ENCODE results near the gene KCTD11. TPM values are rescaled to one million over a fixed set of nuclear protein-coding genes. Genes with fewer than 3 reads are reported as not detected.
"Not testable (repeated sequence)": the region's sequence is repeated elsewhere in the genome, so short reads cannot be mapped to it uniquely, and the experiment has no call there.

Gene KCTD11
- total and polyA plus RNA-seq, 2 donors = 3.0 to 9.9 TPM

GRCh38 chr17:7328009-7328408 lies 24.0 kb upstream of the KCTD11 start:
- Histone ChIP-seq H3K27me3 (ENCODE audit: control insufficient read depth in 2 of 2, insufficient read depth in 1 of 2, low read length in 1 of 2) (no peaks in the 10 kb centered on the region), H3K4me3 (ENCODE audit: low read length in 2 of 2) (no peak overlapping the region), H3K27ac (ENCODE audit: low read depth in 1 of 2, low read length in 1 of 2) (no peak overlapping the region), H3K4me1 (ENCODE audit: control insufficient read depth in 2 of 2, insufficient read depth in 2 of 2, low read length in 2 of 2) (peaks cover 23 to 45% of the 10 kb centered on the region in 2 donors), H3K9me3 (ENCODE audit: control insufficient read depth in 2 of 2, insufficient read depth in 1 of 2, low read length in 1 of 2) (peaks cover 0 to 2% of the 10 kb centered on the region in 2 donors), H3K36me3 (ENCODE audit: control insufficient read depth in 2 of 2, insufficient read depth in 2 of 2, low read length in 1 of 2) (peaks cover 33 to 35% of the 10 kb centered on the region in 2 donors)
- WGBS = 94% methylated on average over 1 of the region's 1 CpG
- DNase-seq (ENCODE audit: low read depth in 6 of 9, low spot score in 9 of 9) = no peak

- no peak for DNase-seq (ENCODE audit: low read depth in 6 of 9, low spot score in 9 of 9)
- WGBS = under 1% methylated on average over 50 of the region's 50 CpGs
- peaks cover 23 to 52% of the 10 kb centered on the region in 2 donors for H3K4me1 ChIP-seq (ENCODE audit: control insufficient read depth in 2 of 2, insufficient read depth in 2 of 2, low read length in 2 of 2)
Observed at GRCh38 chr17:7328840-7329373, 23.1 kb upstream of the KCTD11 start, which contains the start of gene NEURL4. Gene NEURL4 (minus strand): TSS chr17:7329335. CDS start chr17:7329312, 23 bp downstream.

GRCh38 chr17:7329374-7329996 lies 22.5 kb upstream of the KCTD11 start:
- WGBS = under 1% methylated on average over 43 of the region's 43 CpGs
- peaks cover 23 to 57% of the 10 kb centered on the region in 2 donors for H3K4me1 ChIP-seq (ENCODE audit: control insufficient read depth in 2 of 2, insufficient read depth in 2 of 2, low read length in 2 of 2)

More at GRCh38 chr17:7328840-7329373, 23.1 kb upstream of the KCTD11 start, which contains the start of gene NEURL4:
- H3K4me3 ChIP-seq (ENCODE audit: low read length in 2 of 2) = peak within 1 kb of the TSS; percentile 77 to 85
- peaks cover 24 to 26% of the 10 kb centered on the region in 2 donors for H3K36me3 ChIP-seq (ENCODE audit: control insufficient read depth in 2 of 2, insufficient read depth in 2 of 2, low read length in 1 of 2)
- H3K27me3 ChIP-seq (ENCODE audit: control insufficient read depth in 2 of 2, insufficient read depth in 1 of 2, low read length in 1 of 2) = no peaks in the 10 kb centered on the region
- H3K9me3 ChIP-seq (ENCODE audit: control insufficient read depth in 2 of 2, insufficient read depth in 1 of 2, low read length in 1 of 2) = peaks cover 0 to 2% of the 10 kb centered on the region in 2 donors
- peak within 1 kb of the TSS; percentile 95 to 98 for H3K27ac ChIP-seq (ENCODE audit: low read depth in 1 of 2, low read length in 1 of 2)

GRCh38 chr17:7329997-7330637 lies 21.8 kb upstream of the KCTD11 start:
- H3K4me1 ChIP-seq (ENCODE audit: control insufficient read depth in 2 of 2, insufficient read depth in 2 of 2, low read length in 2 of 2) = peaks cover 23 to 64% of the 10 kb centered on the region in 2 donors
- peak overlapping the region; percentile 77 to 85 for H3K4me3 ChIP-seq (ENCODE audit: low read length in 2 of 2)
- H3K27ac ChIP-seq (ENCODE audit: low read depth in 1 of 2, low read length in 1 of 2) = peak overlapping the region; percentile 95 to 98
- WGBS = 3% methylated on average over 34 of the region's 34 CpGs
- H3K27me3 ChIP-seq (ENCODE audit: control insufficient read depth in 2 of 2, insufficient read depth in 1 of 2, low read length in 1 of 2) = no peaks in the 10 kb centered on the region
- H3K36me3 ChIP-seq (ENCODE audit: control insufficient read depth in 2 of 2, insufficient read depth in 2 of 2, low read length in 1 of 2) = peaks cover 13 to 16% of the 10 kb centered on the region in 2 donors
- H3K9me3 ChIP-seq (ENCODE audit: control insufficient read depth in 2 of 2, insufficient read depth in 1 of 2, low read length in 1 of 2) = peaks cover 0 to 2% of the 10 kb centered on the region in 2 donors
- DNase-seq (ENCODE audit: low read depth in 6 of 9, low spot score in 9 of 9) = peak in 3 of 9 donors; percentile 67 to 89 (median 81)

More at GRCh38 chr17:7329374-7329996, 22.5 kb upstream of the KCTD11 start:
- H3K27ac ChIP-seq (ENCODE audit: low read depth in 1 of 2, low read length in 1 of 2) = peak overlapping the region; percentile 95 to 98
- peaks cover 18 to 22% of the 10 kb centered on the region in 2 donors for H3K36me3 ChIP-seq (ENCODE audit: control insufficient read depth in 2 of 2, insufficient read depth in 2 of 2, low read length in 1 of 2)
- peaks cover 0 to 2% of the 10 kb centered on the region in 2 donors for H3K9me3 ChIP-seq (ENCODE audit: control insufficient read depth in 2 of 2, insufficient read depth in 1 of 2, low read length in 1 of 2)
- H3K27me3 ChIP-seq (ENCODE audit: control insufficient read depth in 2 of 2, insufficient read depth in 1 of 2, low read length in 1 of 2) = no peaks in the 10 kb centered on the region
- peak overlapping the region; percentile 77 to 85 for H3K4me3 ChIP-seq (ENCODE audit: low read length in 2 of 2)
- DNase-seq (ENCODE audit: low read depth in 6 of 9, low spot score in 9 of 9) = peak; percentile 94 to 100 (median 98)

GRCh38 chr17:7330638-7331015 lies 21.3 kb upstream of the KCTD11 start:
- DNase-seq (ENCODE audit: low read depth in 6 of 9, low spot score in 9 of 9) = no peak
- Histone ChIP-seq H3K27ac (ENCODE audit: low read depth in 1 of 2, low read length in 1 of 2) (peak overlapping the region; percentile 95 to 98), H3K36me3 (ENCODE audit: control insufficient read depth in 2 of 2, insufficient read depth in 2 of 2, low read length in 1 of 2) (peaks cover 9 to 11% of the 10 kb centered on the region in 2 donors), H3K27me3 (ENCODE audit: control insufficient read depth in 2 of 2, insufficient read depth in 1 of 2, low read length in 1 of 2) (no peaks in the 10 kb centered on the region), H3K4me1 (ENCODE audit: control insufficient read depth in 2 of 2, insufficient read depth in 2 of 2, low read length in 2 of 2) (peaks cover 26 to 69% of the 10 kb centered on the region in 2 donors), H3K9me3 (ENCODE audit: control insufficient read depth in 2 of 2, insufficient read depth in 1 of 2, low read length in 1 of 2) (peaks cover 0 to 2% of the 10 kb centered on the region in 2 donors), H3K4me3 (ENCODE audit: low read length in 2 of 2) (peak overlapping the region; percentile 77 to 85)
- 82% methylated on average over 13 of the region's 13 CpGs for WGBS

GRCh38 chr17:7332111-7332510 lies 19.9 kb upstream of the KCTD11 start:
- WGBS = 24% methylated on average over 7 of the region's 7 CpGs
- H3K4me3 ChIP-seq (ENCODE audit: low read length in 2 of 2) = peak overlapping the region in 1 of 2 donors; percentile 47
- H3K36me3 ChIP-seq (ENCODE audit: control insufficient read depth in 2 of 2, insufficient read depth in 2 of 2, low read length in 1 of 2) = peaks cover 0 to 2% of the 10 kb centered on the region in 2 donors
- DNase-seq (ENCODE audit: low read depth in 6 of 9, low spot score in 9 of 9) = peak in 2 of 9 donors; percentile 44 to 75
- peaks cover 0 to 2% of the 10 kb centered on the region in 2 donors for H3K9me3 ChIP-seq (ENCODE audit: control insufficient read depth in 2 of 2, insufficient read depth in 1 of 2, low read length in 1 of 2)
- H3K27ac ChIP-seq (ENCODE audit: low read depth in 1 of 2, low read length in 1 of 2) = peak overlapping the region; percentile 75 to 98
- H3K4me1 ChIP-seq (ENCODE audit: control insufficient read depth in 2 of 2, insufficient read depth in 2 of 2, low read length in 2 of 2) = peaks cover 32 to 81% of the 10 kb centered on the region in 2 donors
- H3K27me3 ChIP-seq (ENCODE audit: control insufficient read depth in 2 of 2, insufficient read depth in 1 of 2, low read length in 1 of 2) = no peaks in the 10 kb centered on the region

- H3K4me3 ChIP-seq (ENCODE audit: low read length in 2 of 2) = peak overlapping the region in 1 of 2 donors; percentile 47
- WGBS = 20% methylated on average over 14 of the region's 14 CpGs
- H3K27ac ChIP-seq (ENCODE audit: low read depth in 1 of 2, low read length in 1 of 2) = peak overlapping the region; percentile 75 to 98
- peaks cover 32 to 85% of the 10 kb centered on the region in 2 donors for H3K4me1 ChIP-seq (ENCODE audit: control insufficient read depth in 2 of 2, insufficient read depth in 2 of 2, low read length in 2 of 2)
- not testable (repeated sequence) for H3K36me3 ChIP-seq (ENCODE audit: control insufficient read depth in 2 of 2, insufficient read depth in 2 of 2, low read length in 1 of 2); H3K9me3 ChIP-seq (ENCODE audit: control insufficient read depth in 2 of 2, insufficient read depth in 1 of 2, low read length in 1 of 2); H3K27me3 ChIP-seq (ENCODE audit: control insufficient read depth in 2 of 2, insufficient read depth in 1 of 2, low read length in 1 of 2)
- DNase-seq (ENCODE audit: low read depth in 6 of 9, low spot score in 9 of 9) = peak in 1 of 9 donors; percentile 59
Observed at GRCh38 chr17:7332600-7333069, 19.3 kb upstream of the KCTD11 start.

GRCh38 chr17:7334938-7335538 lies 16.9 kb upstream of the KCTD11 start:
- no peak for DNase-seq (ENCODE audit: low read depth in 6 of 9, low spot score in 9 of 9)
- Histone ChIP-seq H3K4me3 (ENCODE audit: low read length in 2 of 2) (no peak overlapping the region), H3K4me1 (ENCODE audit: control insufficient read depth in 2 of 2, insufficient read depth in 2 of 2, low read length in 2 of 2) (peaks cover 27 to 77% of the 10 kb centered on the region in 2 donors), H3K36me3 (ENCODE audit: control insufficient read depth in 2 of 2, insufficient read depth in 2 of 2, low read length in 1 of 2) (peaks cover 16 to 20% of the 10 kb centered on the region in 2 donors), H3K9me3 (ENCODE audit: control insufficient read depth in 2 of 2, insufficient read depth in 1 of 2, low read length in 1 of 2) (peaks cover 0 to 2% of the 10 kb centered on the region in 2 donors), H3K27me3 (ENCODE audit: control insufficient read depth in 2 of 2, insufficient read depth in 1 of 2, low read length in 1 of 2) (no peaks in the 10 kb centered on the region), H3K27ac (ENCODE audit: low read depth in 1 of 2, low read length in 1 of 2) (no peak overlapping the region)
- WGBS = 98% methylated on average over 3 of the region's 3 CpGs
